AML-193 (cell line): ENCODE measurements around the gene ZDHHC19.
A peak's percentile ranks its signal among the peaks of the same experiment; 100 is the strongest.
"Not testable (repeated sequence)": the region's sequence is repeated elsewhere in the genome, so short reads cannot be mapped to it uniquely, and the experiment has no call there.

ENCODE experiments used
- DNase-seq, 2 experiments: peaks; one replicate each; lab custom pipeline; 2025; lab: John Stamatoyannopoulos, UW

ZDHHC19 gene

GRCh38 chr3:196203846-196204245, 7.4 kb downstream of the ZDHHC19 start:
- no peak for DNase-seq

GRCh38 chr3:196202516-196202970, 8.7 kb downstream of the ZDHHC19 start:
- DNase-seq: no peak

- peak; percentile 68 to 72 for DNase-seq
These were observed 12.1 kb downstream of the ZDHHC19 start for GRCh38 chr3:196198771-196199753.

- no peak for DNase-seq
These were observed 13.0 kb downstream of the ZDHHC19 start for GRCh38 chr3:196198081-196198675.

GRCh38 chr3:196197524-196197923, 13.7 kb downstream of the ZDHHC19 start:
- no peak for DNase-seq

GRCh38 chr3:196195664-196196265, 15.4 kb downstream of the ZDHHC19 start:
- DNase-seq: no peak

GRCh38 chr3:196194542-196194915, 16.7 kb downstream of the ZDHHC19 start:
- DNase-seq: no peak

GRCh38 chr3:196193736-196194541, 17.3 kb downstream of the ZDHHC19 start:
- peak; percentile 34 to 40 for DNase-seq

- DNase-seq: no peak
These were observed 18.0 kb downstream of the ZDHHC19 start for GRCh38 chr3:196193133-196193735.

GRCh38 chr3:196192524-196193051, 18.6 kb downstream of the ZDHHC19 start:
- no peak for DNase-seq

GRCh38 chr3:196192036-196192523, 19.1 kb downstream of the ZDHHC19 start:
- no peak for DNase-seq

- no peak for DNase-seq
These were observed 21.4 kb downstream of the ZDHHC19 start for GRCh38 chr3:196189566-196190347.

- DNase-seq: no peak
These were observed 24.3 kb downstream of the ZDHHC19 start for GRCh38 chr3:196186651-196187573.

GRCh38 chr3:196184881-196185280, 26.3 kb downstream of the ZDHHC19 start:
- no peak for DNase-seq

GRCh38 chr3:196184169-196184432, 27.1 kb downstream of the ZDHHC19 start:
- not testable (repeated sequence) for DNase-seq

- DNase-seq: no peak
These were observed 30.1 kb downstream of the ZDHHC19 start for GRCh38 chr3:196181127-196181546.

GRCh38 chr3:196180346-196180745, 30.9 kb downstream of the ZDHHC19 start:
- DNase-seq: no peak

GRCh38 chr3:196179380-196180308, 31.6 kb downstream of the ZDHHC19 start:
- peak; percentile 54 to 64 for DNase-seq
